HepG2 (cell line): Measurements from ENCODE around the gene CMIP. TPM values are rescaled to one million over a fixed set of nuclear protein-coding genes. Genes with fewer than 3 reads are reported as not detected.

Experiments used
- AGO1 ChIP-seq: fragments of 200-400 bp; formaldehyde crosslinking; IDR thresholded peaks from 2 replicates; pipeline ENCODE4 v1.6.1; 2017; ENCODE audit warnings: mild to moderate bottlenecking, low read depth, low read length, moderate library complexity; ENCODE audit not compliant: poor library complexity, severe bottlenecking
- DNMT3B ChIP-seq: conservative IDR thresholded peaks from 2 replicates; pipeline ENCODE4 v1.6.1; 2016; ENCODE audit warnings: missing biosample characterization, control low read depth
- FOXO1 ChIP-seq: sonication (generic); formaldehyde crosslinking; IDR thresholded peaks from 2 replicates; pipeline ENCODE4 v1.4.0; 2020; ENCODE audit warnings: missing genetic modification reagents
- HNF4G ChIP-seq, 2 experiments: sonication (generic) in 1 of 2; formaldehyde crosslinking in 1 of 2; IDR thresholded peaks; 2 replicates each; pipeline versions ENCODE4 v1.4.0 to v1.6.1; 2011 to 2020; ENCODE audit warnings: borderline replicate concordance in 2 of 2, low read depth in 2 of 2, mild to moderate bottlenecking in 2 of 2, low read length in 1 of 2, missing genetic modification reagents in 1 of 2, moderate library complexity in 1 of 2
- KDM5B ChIP-seq: sonication (generic); formaldehyde crosslinking; IDR thresholded peaks from 2 replicates; pipeline ENCODE4 v1.4.0; 2020; ENCODE audit warnings: missing genetic modification reagents, mild to moderate bottlenecking, borderline replicate concordance
- KDM6A ChIP-seq: IDR thresholded peaks from 2 replicates; pipeline ENCODE4 v1.6.1; 2016; ENCODE audit warnings: low read depth
- MTF2 ChIP-seq: sonication (generic); formaldehyde crosslinking; IDR thresholded peaks from 2 replicates; pipeline ENCODE4 v1.5.0; 2020; ENCODE audit warnings: missing genetic modification reagents, borderline replicate concordance
- NCOA1 ChIP-seq: sonication (generic); formaldehyde crosslinking; IDR thresholded peaks from 2 replicates; pipeline ENCODE4 v1.9.0; 2021; ENCODE audit warnings: missing genetic modification reagents
- RARG ChIP-seq: sonication (generic); formaldehyde crosslinking; IDR thresholded peaks from 2 replicates; pipeline ENCODE4 v1.4.0; 2020; ENCODE audit warnings: low read depth, mild to moderate bottlenecking, missing genetic modification reagents
- SALL2 ChIP-seq: sonication (generic); formaldehyde crosslinking; IDR thresholded peaks from 2 replicates; pipeline ENCODE4 v1.8.1; 2023; ENCODE audit warnings: mild to moderate bottlenecking, missing genetic modification reagents, inconsistent platforms
- SIN3A ChIP-seq: IDR thresholded peaks from 2 replicates; pipeline ENCODE4 v1.6.1; 2011; ENCODE audit warnings: low read depth, mild to moderate bottlenecking, control low read depth, low read length, borderline replicate concordance
- SKI ChIP-seq: fragments of 450-650 bp; IDR thresholded peaks from one replicate; pipeline ENCODE4 v1.6.1; 2018; ENCODE audit warnings: mild to moderate bottlenecking; ENCODE audit not compliant: partially characterized antibody
- YY1 ChIP-seq: IDR thresholded peaks from 2 replicates; pipeline ENCODE4 v1.6.1; 2011; ENCODE audit warnings: low read length, low read depth, moderate library complexity, mild to moderate bottlenecking; ENCODE audit not compliant: insufficient read depth, insufficient replicate concordance
- ZFX ChIP-seq: sonication (generic); formaldehyde crosslinking; IDR thresholded peaks from 2 replicates; pipeline ENCODE4 v1.4.0; 2020; ENCODE audit warnings: mild to moderate bottlenecking, low read depth, missing genetic modification reagents, moderate library complexity
- ZNF224 ChIP-seq: sonication (generic); formaldehyde crosslinking; IDR thresholded peaks from 2 replicates; pipeline ENCODE4 v1.5.0; 2020; ENCODE audit warnings: mild to moderate bottlenecking, missing genetic modification reagents
- ZNF251 ChIP-seq: sonication (generic); formaldehyde crosslinking; IDR thresholded peaks from 2 replicates; pipeline ENCODE4 v1.9.0; 2021; ENCODE audit warnings: mild to moderate bottlenecking, missing genetic modification reagents
- ZNF333 ChIP-seq: sonication (generic); formaldehyde crosslinking; IDR thresholded peaks from 2 replicates; pipeline ENCODE4 v1.4.0; 2020; ENCODE audit warnings: mild to moderate bottlenecking, missing genetic modification reagents, borderline replicate concordance
- ZNF430 ChIP-seq: sonication (generic); formaldehyde crosslinking; IDR thresholded peaks from 2 replicates; pipeline ENCODE4 v1.9.0; 2021; ENCODE audit warnings: mild to moderate bottlenecking, missing genetic modification reagents
- ZNF558 ChIP-seq: sonication (generic); formaldehyde crosslinking; IDR thresholded peaks from 2 replicates; pipeline ENCODE4 v1.9.0; 2022; ENCODE audit warnings: mild to moderate bottlenecking, missing genetic modification reagents, borderline replicate concordance
- ZNF589 ChIP-seq: sonication (generic); formaldehyde crosslinking; conservative IDR thresholded peaks from 2 replicates; pipeline ENCODE4 v1.8.0; 2022; ENCODE audit warnings: mild to moderate bottlenecking, moderate library complexity, missing genetic modification reagents
- ZNF839 ChIP-seq: sonication (generic); formaldehyde crosslinking; IDR thresholded peaks from 2 replicates; pipeline ENCODE4 v1.4.0; 2020; ENCODE audit warnings: missing genetic modification reagents, mild to moderate bottlenecking, borderline replicate concordance
- polyA plus RNA-seq, 8 experiments: library from polyadenylated mRNA; depleted of rRNA in 3 of 8; stranded (reverse) in 7 of 8; unstranded in 1 of 8; fragments of >200 nt; fragmentation: Illumina TruSeq in 4 of 8; extraction: Trizol in 4 of 8; gene quantifications; 2 replicates each; pipeline versions ENCODE4 v1.2.1 to v1.2.3, GENCODE V29; 2011 to 2016; ENCODE audit warnings: low read depth in 4 of 8, missing spikeins in 1 of 8, mixed read lengths in 1 of 8; ENCODE audit not compliant: insufficient read depth in 1 of 8
- total RNA-seq, 5 experiments: library from RNA; depleted of rRNA; stranded (reverse); fragments of >200 nt; fragmentation: Illumina TruSeq; extraction: Trizol; gene quantifications; 2 replicates each; pipeline ENCODE4 v1.2.3, GENCODE V29; 2016; ENCODE audit warnings: low read depth in 1 of 5
- TF ChIP-seq, protein P1 (sequence below): sonication (generic); formaldehyde crosslinking; IDR thresholded peaks from 2 replicates; pipeline ENCODE4 v1.8.0; 2022; ENCODE audit warnings: missing genetic modification reagents, mild to moderate bottlenecking, moderate library complexity, borderline replicate concordance
- TF ChIP-seq, protein P2 (sequence below): sonication (generic); formaldehyde crosslinking; IDR thresholded peaks from 2 replicates; pipeline ENCODE4 v1.4.0; 2020; ENCODE audit warnings: missing genetic modification reagents
- TF ChIP-seq, protein P3 (sequence below): sonication (generic); formaldehyde crosslinking; IDR thresholded peaks from 2 replicates; pipeline ENCODE4 v1.8.0; 2022; ENCODE audit warnings: missing genetic modification reagents, low read depth, mild to moderate bottlenecking, borderline replicate concordance

CMIP gene
- total and polyA plus RNA-seq, 2 of the 13 experiments (the other 11 are each of a cell fraction or from before 2014, with no cell fraction given) = 10.9 to 18.1 TPM

DNA sequence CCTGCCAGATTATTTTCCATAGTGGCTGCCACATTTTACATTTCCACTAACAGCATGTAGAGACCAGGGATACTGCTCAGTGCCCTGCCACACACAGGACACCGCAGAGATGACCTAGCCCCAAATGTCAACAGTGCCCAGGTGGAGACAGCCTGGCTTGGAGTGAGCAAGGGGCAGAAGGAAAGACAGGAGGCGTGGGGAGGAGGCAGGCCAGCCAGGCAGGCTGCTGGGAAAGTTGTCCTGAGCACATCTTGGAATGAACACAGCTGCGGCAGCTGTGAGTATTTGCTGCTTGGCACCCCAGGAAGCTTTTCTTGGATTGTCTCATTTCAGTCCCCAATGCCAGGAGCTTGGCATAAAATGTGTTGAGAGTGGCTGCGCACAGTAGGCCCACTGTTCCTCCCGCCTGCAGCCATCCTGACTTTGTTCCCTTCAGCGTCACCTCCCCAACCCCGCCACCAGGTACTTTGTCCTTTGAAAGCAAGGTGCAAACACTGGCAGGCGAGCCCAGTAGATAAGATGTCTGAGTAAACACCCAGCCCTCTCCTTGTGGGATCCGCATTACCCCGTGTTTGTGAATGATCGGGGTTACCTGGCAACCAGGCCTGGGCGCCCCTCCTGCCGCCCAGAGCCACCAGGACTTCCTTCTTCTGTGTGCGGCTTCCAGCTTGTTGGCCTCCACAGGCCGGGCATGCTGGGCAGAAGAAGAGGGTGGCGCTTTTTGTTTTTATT, 114.0 kb downstream of the CMIP start (continued):
- TF ChIP-seq KDM6A (CRISPR knock-in tag) (peak; percentile 26; the same call in 1 of the 2 replicates), ZNF589 (CRISPR knock-in tag) (no peak), RARG (CRISPR knock-in tag) (no peak), YY1 (no peak), ZNF224 (CRISPR knock-in tag) (no peak), DNMT3B (CRISPR knock-in tag) (no peak), ZNF333 (CRISPR knock-in tag) (no peak), ZNF558 (CRISPR knock-in tag) (no peak), SKI (peak; percentile 69), ZFX (CRISPR knock-in tag) (peak; percentile 39; the same call in 1 of the 2 replicates), KDM5B (CRISPR knock-in tag) (no peak), HNF4G (IDR thresholded peaks at IDR 0.05; ENCODE audit: borderline replicate concordance, low read depth, low read length) (peak; percentile 93), HNF4G (CRISPR knock-in tag; IDR thresholded peaks at IDR 0.05; ENCODE audit: borderline replicate concordance, low read depth) (peak; percentile 81; the same call in 1 of the 2 replicates), FOXO1 (CRISPR knock-in tag) (peak; percentile 75), SALL2 (CRISPR knock-in tag) (no peak), NCOA1 (no peak), ZNF839 (CRISPR knock-in tag) (no peak), MTF2 (no peak), ZNF430 (CRISPR knock-in tag) (0 out of 2 replicates have a peak, but pooled peaks have one; percentile 37), SIN3A (0 out of 2 replicates have a peak, but pooled peaks have one; percentile 65), AGO1 (no peak), ZNF251 (CRISPR knock-in tag) (no peak)
- TF ChIP-seq, protein P1, sequence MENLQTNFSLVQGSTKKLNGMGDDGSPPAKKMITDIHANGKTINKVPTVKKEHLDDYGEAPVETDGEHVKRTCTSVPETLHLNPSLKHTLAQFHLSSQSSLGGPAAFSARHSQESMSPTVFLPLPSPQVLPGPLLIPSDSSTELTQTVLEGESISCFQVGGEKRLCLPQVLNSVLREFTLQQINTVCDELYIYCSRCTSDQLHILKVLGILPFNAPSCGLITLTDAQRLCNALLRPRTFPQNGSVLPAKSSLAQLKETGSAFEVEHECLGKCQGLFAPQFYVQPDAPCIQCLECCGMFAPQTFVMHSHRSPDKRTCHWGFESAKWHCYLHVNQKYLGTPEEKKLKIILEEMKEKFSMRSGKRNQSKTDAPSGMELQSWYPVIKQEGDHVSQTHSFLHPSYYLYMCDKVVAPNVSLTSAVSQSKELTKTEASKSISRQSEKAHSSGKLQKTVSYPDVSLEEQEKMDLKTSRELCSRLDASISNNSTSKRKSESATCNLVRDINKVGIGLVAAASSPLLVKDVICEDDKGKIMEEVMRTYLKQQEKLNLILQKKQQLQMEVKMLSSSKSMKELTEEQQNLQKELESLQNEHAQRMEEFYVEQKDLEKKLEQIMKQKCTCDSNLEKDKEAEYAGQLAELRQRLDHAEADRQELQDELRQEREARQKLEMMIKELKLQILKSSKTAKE (CRISPR knock-in tag) = peak; percentile 77; the same call in 1 of the 2 replicates
- TF ChIP-seq, protein P2, sequence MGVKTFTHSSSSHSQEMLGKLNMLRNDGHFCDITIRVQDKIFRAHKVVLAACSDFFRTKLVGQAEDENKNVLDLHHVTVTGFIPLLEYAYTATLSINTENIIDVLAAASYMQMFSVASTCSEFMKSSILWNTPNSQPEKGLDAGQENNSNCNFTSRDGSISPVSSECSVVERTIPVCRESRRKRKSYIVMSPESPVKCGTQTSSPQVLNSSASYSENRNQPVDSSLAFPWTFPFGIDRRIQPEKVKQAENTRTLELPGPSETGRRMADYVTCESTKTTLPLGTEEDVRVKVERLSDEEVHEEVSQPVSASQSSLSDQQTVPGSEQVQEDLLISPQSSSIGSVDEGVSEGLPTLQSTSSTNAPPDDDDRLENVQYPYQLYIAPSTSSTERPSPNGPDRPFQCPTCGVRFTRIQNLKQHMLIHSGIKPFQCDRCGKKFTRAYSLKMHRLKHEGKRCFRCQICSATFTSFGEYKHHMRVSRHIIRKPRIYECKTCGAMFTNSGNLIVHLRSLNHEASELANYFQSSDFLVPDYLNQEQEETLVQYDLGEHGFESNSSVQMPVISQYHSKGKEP (CRISPR knock-in tag) = no peak
- TF ChIP-seq, protein P3, sequence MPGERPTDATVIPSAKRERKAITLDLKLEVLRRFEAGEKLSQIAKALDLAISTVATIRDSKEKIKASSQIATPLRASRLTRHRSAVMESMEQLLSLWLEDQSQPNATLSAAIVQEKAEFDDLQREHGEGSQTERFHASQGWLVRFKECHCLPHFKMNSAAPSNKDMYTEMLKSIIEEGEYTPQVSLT (CRISPR knock-in tag) = no peak
